Retina (tissue), 1 donor: ENCODE measurements around the gene KLHL17.
A peak's percentile ranks its signal among the peaks of the same experiment; 100 is the strongest.
"Not testable (repeated sequence)": the region's sequence is repeated elsewhere in the genome, so short reads cannot be mapped to it uniquely, and the experiment has no call there.

Experiments used
- DNase-seq: peaks from one replicate; pipeline ENCODE4 v3.0.0-alpha.2; 2016

Gene KLHL17

GRCh38 chr1:982765-983436 is 22.5 kb downstream of the KLHL17 start:
- DNase-seq, result no peak

DNA sequence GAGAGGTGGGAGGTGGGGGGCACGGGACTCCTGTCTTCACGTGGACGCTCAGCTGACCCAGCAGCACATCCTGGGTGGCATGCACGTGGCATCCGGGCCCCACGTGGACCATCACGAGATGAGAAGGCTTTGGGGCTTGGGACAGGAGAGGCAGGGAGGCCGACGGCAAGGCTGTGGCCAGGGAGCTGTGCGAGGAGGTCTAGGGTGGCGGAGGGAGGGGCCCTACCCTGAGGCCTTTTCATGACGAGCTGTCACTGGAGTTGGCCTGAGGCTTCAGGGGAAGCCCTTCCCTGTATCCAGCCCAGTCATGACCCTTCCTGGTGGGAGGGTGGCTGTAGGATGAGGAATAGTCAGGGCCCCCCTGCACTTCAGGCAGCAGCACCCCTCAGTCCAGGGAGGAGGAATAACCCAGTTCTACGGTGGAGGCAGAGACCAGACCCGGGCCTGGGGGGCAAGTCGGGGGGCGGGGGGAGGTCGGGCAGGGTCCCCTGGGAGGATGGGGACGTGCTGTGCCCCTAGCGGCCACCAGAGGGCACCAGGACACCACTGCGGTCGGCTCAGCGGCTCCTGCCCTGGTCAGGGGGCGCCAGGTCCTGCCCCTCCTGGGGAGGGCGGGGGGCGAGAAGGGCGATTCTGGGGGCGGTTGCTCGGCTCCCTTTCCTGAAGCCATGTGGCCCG is 23.6 kb downstream of the KLHL17 start:
- no peak for DNase-seq

DNA sequence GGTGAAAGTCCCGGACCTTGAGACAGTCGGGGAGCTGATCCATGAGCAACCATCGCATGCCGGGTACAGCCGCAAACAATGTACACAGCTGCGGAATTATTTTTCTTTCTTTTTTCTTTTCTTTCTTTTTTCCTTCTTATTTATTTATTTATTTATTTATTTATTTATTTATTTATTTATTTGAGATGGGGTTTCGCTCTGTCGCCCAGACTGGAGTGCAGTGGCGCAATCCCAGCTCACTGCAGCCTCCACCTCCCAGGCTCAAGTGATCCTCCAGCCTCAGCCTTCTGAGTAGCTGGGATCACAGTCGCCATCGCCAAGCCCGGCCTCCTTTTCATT is 24.1 kb downstream of the KLHL17 start:
- no peak for DNase-seq

DNA sequence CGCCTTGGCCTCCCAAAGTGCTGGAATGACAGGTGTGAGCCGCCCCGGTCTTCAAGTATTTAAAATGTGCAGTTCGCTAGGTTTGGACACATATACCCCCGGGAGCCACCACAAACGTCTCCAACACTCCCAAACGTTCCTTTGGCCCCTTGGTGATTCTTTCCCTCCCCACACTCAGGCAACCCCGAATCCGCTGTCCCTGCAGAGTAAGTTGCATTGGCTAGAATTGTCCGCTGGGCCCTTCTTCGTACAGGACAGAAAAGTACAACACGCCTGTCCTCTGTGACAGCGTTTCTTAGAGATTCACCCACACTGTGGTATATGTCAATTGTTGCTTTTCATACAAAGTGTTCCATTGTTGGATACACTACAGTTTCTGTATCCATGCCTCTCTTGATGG is 24.7 kb downstream of the KLHL17 start:
- DNase-seq, result no peak

DNA sequence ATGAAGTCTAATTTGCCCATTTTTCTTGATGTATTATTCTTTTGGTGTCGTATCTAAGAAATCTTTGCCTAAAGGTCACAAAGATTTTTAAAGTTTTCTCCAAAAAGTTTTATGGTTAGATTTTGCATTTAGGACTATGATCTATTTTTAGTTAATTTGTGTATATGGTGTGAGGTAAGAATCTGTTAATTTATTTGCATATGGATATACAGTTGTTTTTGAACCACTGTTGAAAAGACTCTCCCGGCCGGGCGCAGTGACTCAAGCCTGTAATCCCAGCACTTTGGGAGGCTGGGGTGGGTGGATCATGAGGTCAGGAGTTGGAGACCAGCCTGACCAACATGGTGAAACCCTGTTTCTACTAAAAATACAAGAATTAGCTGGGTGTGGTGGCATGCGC is 27.7 kb downstream of the KLHL17 start:
- DNase-seq, result not testable (repeated sequence)

DNA sequence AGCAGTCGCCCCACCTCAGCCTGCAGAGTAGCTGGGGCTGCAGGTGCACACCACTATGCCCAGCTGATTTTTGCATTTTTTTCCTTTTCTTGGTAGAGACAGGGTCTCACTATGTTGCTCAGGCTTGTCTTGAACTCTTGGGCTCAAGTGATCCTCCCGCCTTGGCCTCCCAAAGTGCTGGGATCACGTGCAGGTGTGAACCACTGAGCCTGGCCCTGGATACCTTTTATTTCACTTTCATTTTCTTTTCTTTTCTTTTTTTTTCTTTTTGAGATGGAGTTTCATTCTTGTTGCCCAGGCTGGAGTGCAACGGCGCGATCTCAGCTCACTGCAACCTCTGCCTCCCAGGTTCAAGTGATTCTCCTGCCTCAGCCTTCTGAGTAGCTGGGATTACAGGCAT is 30.9 kb downstream of the KLHL17 start:
- DNase-seq, result not testable (repeated sequence)

- no peak for DNase-seq
These were observed 31.5 kb downstream of the KLHL17 start for GRCh38 chr1:991895-992294.

DNA sequence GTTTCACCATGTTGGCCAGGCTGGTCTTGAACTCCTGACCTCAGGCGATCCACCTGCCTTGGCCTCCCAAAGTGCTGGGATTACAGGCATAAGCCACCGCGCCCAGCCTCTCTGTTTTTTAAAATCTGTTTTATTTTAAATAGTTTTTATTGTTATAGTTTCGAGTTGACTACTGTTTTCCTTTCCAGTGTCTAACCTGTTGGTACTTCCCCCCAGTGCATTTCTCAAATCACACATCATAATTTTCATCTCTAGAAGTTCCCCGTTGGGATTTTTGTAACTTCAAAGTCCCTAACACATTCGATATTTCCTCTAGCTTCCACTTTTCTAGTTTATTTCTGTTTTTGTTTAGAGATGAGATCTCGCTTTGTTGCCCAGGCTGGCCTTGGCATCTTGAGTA is 32.0 kb downstream of the KLHL17 start:
- no peak for DNase-seq

DNA sequence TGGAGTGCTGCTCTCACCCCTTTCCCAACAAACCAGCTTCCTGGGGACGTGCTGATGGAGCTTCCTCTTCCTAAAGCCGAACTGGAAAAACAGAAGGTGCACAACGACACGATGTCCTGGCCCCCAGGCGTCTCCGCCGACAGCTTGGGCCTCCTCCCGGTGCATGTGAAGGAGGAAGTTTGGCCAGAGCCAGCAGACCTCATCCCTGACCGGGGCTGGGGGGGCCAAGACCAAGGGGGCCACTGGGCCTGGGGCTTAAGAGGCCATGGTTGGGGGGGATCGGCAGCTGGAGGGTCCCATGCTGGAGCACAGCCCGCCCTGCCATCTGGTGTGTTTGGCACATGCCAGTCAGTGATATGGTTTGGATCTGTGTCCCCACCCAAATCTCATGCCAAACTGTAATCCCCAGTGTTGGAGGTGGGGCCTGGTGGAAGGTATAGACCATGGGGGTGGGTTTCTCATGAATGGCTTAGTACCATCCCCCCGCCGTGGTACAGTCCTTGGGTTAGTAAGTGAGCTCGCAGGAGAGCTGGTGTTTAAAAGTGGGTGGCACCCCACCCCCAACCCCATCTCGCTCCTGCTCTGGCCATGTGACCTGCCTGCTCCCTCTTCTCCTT is 33.1 kb downstream of the KLHL17 start:
- no peak for DNase-seq

- DNase-seq, result not testable (repeated sequence)
These were observed 34.2 kb downstream of the KLHL17 start for GRCh38 chr1:994546-994945.

DNA sequence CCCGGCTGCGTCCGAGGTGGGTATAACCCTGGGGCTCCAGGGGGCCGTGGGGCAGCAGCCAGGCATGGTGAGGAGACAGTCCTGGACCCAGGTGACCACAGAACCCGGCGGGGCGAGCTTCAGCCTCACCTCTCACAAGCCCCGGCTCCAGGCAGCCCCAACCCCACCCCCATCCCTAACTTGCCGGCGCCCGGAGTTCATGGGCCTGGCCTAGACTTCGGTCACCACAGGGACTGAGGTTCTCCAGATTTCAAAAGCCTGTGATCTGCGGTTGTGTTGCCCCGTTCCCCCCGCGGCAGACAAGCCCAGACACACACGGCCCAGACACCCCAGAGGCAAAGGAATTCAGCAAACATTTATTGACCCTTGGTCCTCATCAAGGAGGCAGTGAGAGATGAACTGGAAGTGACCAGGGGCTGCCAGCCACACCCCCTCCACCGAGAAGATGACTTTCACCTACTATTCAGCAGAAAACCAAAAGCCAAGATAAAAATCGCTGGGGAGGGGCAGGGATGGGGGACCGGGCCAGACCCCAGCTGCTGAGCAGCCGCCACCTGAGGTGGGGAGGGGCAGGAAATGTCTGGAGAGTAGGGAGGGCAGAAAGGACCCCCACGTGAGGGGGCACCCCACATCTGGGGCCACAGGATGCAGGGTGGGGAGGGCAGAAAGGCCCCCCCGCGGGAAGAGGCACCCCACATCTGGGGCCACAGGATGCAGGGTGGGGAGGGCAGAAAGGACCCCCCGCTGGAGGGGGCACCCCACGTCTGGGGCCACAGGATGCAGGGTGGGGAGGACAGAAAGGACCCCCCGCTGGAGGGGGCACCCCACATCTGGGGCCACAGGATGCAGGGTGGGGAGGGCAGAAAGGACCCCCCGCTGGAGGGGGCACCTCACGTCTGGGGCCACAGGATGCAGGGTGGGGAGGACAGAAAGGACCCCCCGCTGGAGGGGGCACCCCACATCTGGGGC is 35.6 kb downstream of the KLHL17 start:
- DNase-seq, result no peak

GRCh38 chr1:996851-997712 is 36.7 kb downstream of the KLHL17 start:
- DNase-seq, result no peak

GRCh38 chr1:997713-997992 is 37.3 kb downstream of the KLHL17 start:
- DNase-seq, result no peak

- DNase-seq, result peak; percentile 76
These were observed 37.8 kb downstream of the KLHL17 start for GRCh38 chr1:997993-998744.

- DNase-seq, result no peak
These were observed 38.3 kb downstream of the KLHL17 start for GRCh38 chr1:998745-998994.

DNA sequence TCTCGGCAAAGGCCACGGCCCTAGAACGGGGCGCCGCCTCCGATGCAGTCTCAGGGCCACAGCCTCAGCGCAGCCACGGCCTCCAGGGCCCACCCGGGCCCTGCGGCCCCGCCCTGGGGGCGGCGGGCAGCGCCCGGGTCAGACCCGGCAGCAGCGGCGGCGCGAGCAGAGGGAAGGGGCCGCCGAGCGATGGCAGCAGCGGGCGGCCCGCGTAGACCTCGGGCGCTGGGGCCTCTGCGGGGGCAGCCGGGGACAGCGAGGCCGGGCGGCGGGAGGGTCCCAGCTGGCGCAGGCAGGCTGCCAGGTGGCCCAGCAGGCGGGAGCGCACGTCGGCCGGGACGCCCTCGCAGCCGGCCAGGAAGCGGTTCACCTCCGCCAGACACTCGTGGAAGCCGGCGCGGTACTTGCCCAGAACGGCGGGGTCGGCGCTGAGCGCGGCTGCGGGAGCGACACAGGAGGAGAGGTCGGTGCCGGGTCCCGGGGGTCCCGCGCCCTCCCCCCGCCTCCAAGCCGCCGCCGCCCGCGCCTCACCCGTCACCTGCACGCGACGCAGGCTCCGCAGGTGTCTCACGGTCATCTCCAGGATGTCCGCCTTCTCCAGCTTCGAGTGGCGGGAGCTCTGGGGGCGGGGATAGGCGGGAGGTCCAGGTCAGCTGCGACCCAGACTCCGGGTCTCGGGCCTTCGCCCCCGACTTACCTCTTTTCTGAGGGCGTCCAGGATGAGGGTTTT is 38.8 kb downstream of the KLHL17 start:
- peak; percentile 71 for DNase-seq

DNA sequence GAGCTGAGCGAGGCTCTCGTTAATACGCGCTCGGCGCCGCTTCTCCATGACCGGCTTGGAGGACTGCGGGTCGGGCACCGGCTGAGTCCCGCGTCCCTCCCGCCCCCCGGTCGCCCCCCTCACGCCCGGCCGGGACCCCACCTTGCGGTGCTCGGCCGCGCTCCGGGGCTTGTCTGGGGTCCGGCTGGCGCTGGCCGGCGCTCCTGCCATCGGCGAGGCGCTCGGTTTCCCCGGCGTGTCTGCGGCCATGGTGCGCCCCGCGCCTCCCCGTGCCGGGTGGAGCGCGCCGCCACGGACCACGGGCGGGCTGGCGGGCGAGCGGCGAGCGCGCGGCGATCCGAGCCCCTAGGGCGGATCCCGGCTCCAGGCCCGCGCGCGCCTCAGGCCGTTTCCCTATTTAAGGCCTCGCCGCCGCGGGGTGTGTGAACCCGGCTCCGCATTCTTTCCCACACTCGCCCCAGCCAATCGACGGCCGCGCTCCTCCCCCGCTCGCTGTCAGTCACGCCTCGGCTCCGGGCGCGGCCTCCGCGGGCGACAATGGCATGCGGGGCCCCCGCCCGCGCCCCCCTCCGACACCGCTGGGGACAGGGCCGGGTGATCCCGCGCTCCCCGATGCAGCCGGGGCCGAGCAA is 39.5 kb downstream of the KLHL17 start, which contains the start of gene HES4:
HES4 (minus strand) TSS at position 373 of the 632 bp plus-strand sequence; CDS start at position 249, 124 bp downstream.
- DNase-seq, result peak; percentile 90

DNA sequence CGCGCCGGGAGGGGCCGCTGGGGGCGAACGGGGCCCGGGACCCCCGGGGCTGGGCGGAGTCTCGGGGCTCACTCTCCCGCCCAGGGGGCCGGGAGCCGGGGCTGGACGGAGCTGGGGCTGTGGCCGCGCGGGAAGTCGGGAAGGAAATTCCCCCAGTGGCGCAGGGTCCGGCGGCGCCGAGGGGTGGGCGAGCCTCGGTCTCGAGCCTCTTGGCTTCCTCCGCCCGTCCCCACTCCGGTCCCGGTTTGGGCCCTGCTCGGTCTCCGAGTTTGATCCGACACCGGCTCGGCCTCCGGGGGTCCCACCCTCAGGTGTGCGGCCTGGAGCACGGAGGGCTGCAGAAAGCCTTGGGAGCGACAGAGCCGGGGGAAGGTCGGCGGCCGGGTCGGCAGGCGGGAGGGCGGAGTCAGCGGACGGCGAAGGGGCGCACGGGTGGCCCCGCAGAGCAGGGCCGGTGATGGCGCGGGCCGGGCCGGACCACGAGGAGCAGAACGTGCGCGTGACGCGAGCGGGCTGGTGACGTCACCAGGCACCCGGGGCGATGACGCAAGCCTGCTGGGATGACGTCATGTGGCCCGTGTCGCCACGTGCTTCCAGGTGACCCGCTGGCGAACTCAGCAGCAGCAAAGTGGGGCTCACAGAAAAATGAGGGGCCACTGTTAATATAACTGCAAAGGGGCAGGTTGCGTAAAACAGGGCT is 40.1 kb downstream of the KLHL17 start:
- peak; percentile 96 for DNase-seq

- no peak for DNase-seq
These were observed 40.8 kb downstream of the KLHL17 start for GRCh38 chr1:1001057-1001783.
